ENCODE data around the gene RAB26. TPM values are rescaled to one million over a fixed set of nuclear protein-coding genes. Genes with fewer than 3 reads are reported as not detected.
A peak's percentile ranks its signal among the peaks of the same experiment; 100 is the strongest.

The RAB26 gene
- total and polyA plus RNA-seq, 2 donors (not counting 3 experiments of a cell fraction or from before 2014, with no cell fraction given) = 0.91 to 2.0 TPM

- no TSS peak for BruUV-seq (replicated peaks)
- no peaks in the 10 kb centered on the region for H4K20me1 ChIP-seq (replicated peaks; ENCODE audit: control insufficient read depth, extremely low read depth, insufficient read depth, low read length)
- intact Hi-C loops (cut with micrococcal nuclease) = no loop called here
- peak overlapping the region; percentile 64 for H3K9ac ChIP-seq (replicated peaks; ENCODE audit: extremely low read depth, insufficient read depth, low read length)
- H3K9me3 ChIP-seq (replicated peaks; ENCODE audit: control insufficient read depth, insufficient read depth, low read length) = no peaks in the 10 kb centered on the region
- peak overlapping the region; percentile 21 for H3K4me2 ChIP-seq (ENCODE audit: insufficient read depth, low read length)
- peak overlapping the region in 1 of 3 experiments; percentile 10 for H3K4me3 ChIP-seq (replicated peaks in 1 of 3; ENCODE audit: insufficient read depth in 1 of 3, low read depth in 1 of 3, low read length in 3 of 3)
- H3K9me1 ChIP-seq (replicated peaks; ENCODE audit: control insufficient read depth, extremely low read depth, insufficient read depth, low read length) = no peaks in the 10 kb centered on the region
- H3K4me1 ChIP-seq (ENCODE audit: control insufficient read depth, extremely low read depth, insufficient read depth, low read length) = peaks cover 29% of the 10 kb centered on the region
- ChIA-PET POLR2A (interaction anchor here (1.4 kb wide), 1 partner anchor 10 kb away, joined by 4 read pairs; no protein-coding TSS in a partner anchor), CTCF (interaction anchor here (1.2 to 1.4 kb wide), 2 partner anchors 8 to 10 kb away, joined by 4 to 11 read pairs; no protein-coding TSS in a partner anchor)
- H3K79me2 ChIP-seq (ENCODE audit: control insufficient read depth, insufficient read depth, low read length) = peaks cover 90% of the 10 kb centered on the region
- DNase-seq (ENCODE audit: low read depth, low spot score) = peak; percentile 80
- FAIRE-seq = peak; percentile 69
- no peak for TF ChIP-seq FOS (IDR thresholded peaks at IDR 0.05; ENCODE audit: borderline replicate concordance, insufficient read depth, low read length)
- no peak for TF ChIP-seq GATA2 (IDR thresholded peaks at IDR 0.05; ENCODE audit: insufficient read depth, insufficient read length, low read depth, low read length)
- no peak for TF ChIP-seq EZH2 (IDR thresholded peaks at IDR 0.05; ENCODE audit: borderline replicate concordance, low read depth, low read length, severe bottlenecking)
- TF ChIP-seq JUN (IDR thresholded peaks at IDR 0.05; ENCODE audit: borderline replicate concordance, insufficient read depth, insufficient read length, low read depth) = no peak
- TF ChIP-seq MAX (IDR thresholded peaks at IDR 0.05; ENCODE audit: insufficient read depth, insufficient read length) = no peak
- no peak for TF ChIP-seq MYC (IDR thresholded peaks at IDR 0.05; ENCODE audit: low read depth, low read length)
- dilution Hi-C loops (cut with MboI; ENCODE audit: extremely low pct_ligation_motif_present, low sequenced_read_pairs) = loop anchor here (25.0 kb wide), 1 partner anchor 122 kb away; the partner anchor contains the start of genes NHERF2, NTHL1 and TSC2
- no peaks in the 10 kb centered on the region for H3K27me3 ChIP-seq (ENCODE audit: control insufficient read depth in 2 of 2, insufficient read depth in 2 of 2, low read length in 2 of 2)
- H3K36me3 ChIP-seq (ENCODE audit: control insufficient read depth in 2 of 2, extremely low read depth in 1 of 2, insufficient read depth in 2 of 2, low read length in 2 of 2) = peaks cover 0 to 2% of the 10 kb centered on the region in 2 experiments
- peak overlapping the region; percentile 88 for H3K27ac ChIP-seq (ENCODE audit: insufficient read depth, low read depth, low read length)
- no peak overlapping the region for H2AFZ ChIP-seq (ENCODE audit: low read depth, low read length)
These were observed 10.9 kb downstream of the RAB26 start for GRCh38 chr16:2159175-2159838.
